GM21737 (cell line): ENCODE measurements around the gene HMX3.

Experiments used
- ATAC-seq: cut with Tn5 transposase; IDR thresholded peaks from one replicate; pipeline ENCODE4 v1.9.1; 2021; ENCODE audit warnings: mild to moderate bottlenecking, moderate library complexity; ENCODE audit not compliant: unreplicated experiment

Gene HMX3

GRCh38 chr10:123133541-123134342, 2.0 kb upstream of the HMX3 start:
- ATAC-seq = no peak

GRCh38 chr10:123134343-123134914, 1.3 kb upstream of the HMX3 start:
- ATAC-seq = no peak

- ATAC-seq = no peak
These were observed 805 bp upstream of the HMX3 start for GRCh38 chr10:123134915-123135414.

DNA sequence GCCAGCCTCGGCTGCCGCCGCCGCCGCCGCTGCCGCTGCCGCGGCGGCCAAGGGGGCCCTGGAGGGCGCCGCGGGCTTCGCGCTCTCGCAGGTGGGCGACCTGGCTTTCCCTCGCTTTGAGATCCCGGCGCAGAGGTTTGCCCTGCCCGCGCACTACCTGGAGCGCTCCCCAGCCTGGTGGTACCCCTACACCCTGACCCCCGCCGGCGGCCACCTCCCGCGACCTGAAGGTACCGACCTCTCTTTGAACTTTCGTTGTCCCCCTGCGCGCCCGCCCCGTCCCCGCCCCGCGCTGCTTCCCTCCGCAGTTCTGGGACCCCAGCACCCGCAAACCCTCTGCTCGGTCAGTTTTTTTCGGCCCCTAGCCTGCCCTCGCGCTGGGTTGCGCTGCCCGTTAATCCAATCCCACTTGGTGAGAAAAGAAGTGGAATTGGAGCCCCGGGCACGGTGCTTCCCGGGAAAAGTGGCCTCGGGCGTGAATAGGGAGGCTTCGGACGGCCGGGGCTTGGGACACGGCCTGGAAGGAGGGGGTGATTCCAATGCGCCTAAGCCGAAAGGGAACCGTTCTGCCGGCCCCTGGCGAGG, 543 bp downstream of the HMX3 start:
- ATAC-seq = no peak

- ATAC-seq = no peak
These were observed 1.3 kb downstream of the HMX3 start for GRCh38 chr10:123136806-123137642.

GRCh38 chr10:123139165-123139520, 3.4 kb downstream of the HMX3 start:
- no peak for ATAC-seq

GRCh38 chr10:123139521-123140163, 3.9 kb downstream of the HMX3 start:
- ATAC-seq = no peak

- ATAC-seq = no peak
These were observed 4.6 kb downstream of the HMX3 start for GRCh38 chr10:123140164-123140982.

GRCh38 chr10:123140983-123141390, 5.2 kb downstream of the HMX3 start:
- no peak for ATAC-seq

GRCh38 chr10:123141791-123142700, 6.3 kb downstream of the HMX3 start:
- no peak for ATAC-seq

DNA sequence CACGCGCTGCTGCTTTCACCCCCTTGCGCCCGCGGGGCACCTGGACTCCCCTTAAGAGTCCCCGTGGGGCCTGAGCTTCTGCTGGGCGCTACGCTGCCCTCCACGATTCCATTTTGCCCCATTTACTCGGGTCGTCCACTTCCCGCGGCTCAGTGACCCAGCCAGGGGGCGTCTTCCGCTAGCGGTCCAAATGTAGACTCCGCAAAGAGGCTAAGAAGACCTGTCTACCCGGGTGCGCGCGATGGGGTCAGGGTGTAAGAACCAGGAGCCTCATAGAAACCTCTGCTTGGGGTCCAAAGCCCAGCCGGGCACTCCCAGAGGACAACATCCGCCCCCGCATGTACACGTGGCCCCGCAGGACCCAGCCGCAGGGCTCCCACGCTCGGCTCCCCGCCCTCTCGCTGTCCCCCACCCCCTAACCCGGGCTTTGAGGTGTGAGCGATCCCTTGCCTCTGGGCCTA, 7.0 kb downstream of the HMX3 start:
- ATAC-seq = no peak

DNA sequence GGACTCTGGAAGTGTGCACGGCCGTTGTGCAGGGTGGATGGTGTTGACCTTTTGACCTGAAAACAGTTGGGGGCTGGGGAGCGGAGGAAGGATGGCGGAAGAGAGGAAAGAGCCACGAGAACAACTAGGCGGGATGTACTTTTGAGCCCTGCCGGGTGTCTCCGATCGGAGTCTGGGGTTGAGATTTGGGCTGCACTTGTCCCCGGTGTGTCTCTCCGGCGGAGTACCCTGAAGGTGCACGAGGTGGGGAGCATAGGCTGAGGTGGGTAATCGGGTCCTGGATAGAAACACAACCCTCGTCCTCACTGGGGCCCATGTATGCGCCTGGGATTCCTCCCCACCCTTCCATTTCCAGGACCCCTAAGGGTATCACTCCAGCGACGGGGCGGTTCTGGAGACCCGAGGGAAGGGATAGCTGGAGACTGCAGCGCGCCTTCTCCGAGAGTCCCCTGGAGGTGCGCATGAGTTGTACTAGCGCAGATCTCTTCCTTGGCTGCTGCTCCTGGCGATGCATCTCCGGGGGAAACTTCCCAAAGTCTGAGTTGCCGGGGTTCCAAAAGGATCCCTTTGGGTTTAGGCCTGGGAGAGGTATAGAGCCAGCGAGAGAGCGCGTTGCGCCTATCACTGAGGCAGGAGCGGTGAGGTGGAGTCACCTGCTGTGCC, 7.5 kb downstream of the HMX3 start:
- ATAC-seq = no peak

DNA sequence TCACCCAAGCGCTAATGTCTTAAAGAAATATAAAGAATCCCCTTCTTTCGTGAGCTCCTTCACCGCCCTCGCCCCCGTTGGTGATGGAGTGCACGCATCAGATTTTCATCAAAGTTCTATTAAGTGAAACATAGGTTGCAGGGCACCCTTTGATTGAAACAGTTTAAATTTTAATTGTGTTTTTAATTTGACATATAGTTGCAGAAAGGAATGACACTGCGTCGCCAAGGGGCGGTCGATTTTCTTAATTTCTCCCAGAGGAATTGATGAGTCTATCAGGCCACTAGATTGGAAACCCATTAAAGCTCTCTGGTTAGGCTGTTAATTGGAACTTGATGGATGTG, 8.0 kb downstream of the HMX3 start:
- ATAC-seq = no peak

DNA sequence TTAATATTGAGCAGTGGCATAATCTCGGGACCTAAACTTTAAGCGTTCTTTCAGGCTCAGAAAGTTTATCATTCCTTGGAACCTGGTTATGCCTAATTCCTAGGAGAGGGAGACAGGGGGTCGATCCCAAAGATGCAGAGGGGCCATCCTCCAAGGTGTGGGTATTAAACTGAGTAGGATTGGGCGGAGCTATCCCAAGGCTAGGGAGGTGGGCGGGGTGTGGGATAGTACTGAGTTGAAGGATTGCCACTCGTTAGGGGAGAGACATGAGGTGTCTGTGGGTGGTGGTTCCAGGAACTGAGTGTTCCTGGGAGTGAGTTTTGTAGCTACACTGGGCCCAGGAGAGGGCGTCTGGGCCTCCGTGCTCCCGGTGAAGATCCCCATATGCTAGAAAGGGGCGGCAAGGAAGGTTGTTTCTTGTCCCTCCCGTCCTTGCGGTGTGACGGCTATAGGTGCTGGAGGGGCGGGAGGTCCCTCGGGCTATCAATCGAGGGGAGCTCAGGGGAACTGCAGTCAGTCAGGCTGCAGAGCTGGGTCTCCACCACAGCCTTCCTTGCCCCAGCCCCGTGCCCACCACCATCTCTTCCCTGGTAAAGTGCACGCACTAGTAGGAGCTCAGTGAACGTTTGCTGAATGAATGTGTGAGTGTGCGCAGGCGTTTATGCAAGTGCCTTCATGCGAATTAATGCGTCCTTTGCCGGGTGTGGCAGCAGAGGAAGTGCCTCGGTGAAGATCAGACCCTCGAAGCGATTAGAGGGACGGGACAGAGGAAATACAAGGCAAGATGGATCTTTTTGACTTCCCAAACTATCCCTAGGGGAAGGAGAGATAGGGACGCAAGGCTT, 9.1 kb downstream of the HMX3 start:
- ATAC-seq = no peak

DNA sequence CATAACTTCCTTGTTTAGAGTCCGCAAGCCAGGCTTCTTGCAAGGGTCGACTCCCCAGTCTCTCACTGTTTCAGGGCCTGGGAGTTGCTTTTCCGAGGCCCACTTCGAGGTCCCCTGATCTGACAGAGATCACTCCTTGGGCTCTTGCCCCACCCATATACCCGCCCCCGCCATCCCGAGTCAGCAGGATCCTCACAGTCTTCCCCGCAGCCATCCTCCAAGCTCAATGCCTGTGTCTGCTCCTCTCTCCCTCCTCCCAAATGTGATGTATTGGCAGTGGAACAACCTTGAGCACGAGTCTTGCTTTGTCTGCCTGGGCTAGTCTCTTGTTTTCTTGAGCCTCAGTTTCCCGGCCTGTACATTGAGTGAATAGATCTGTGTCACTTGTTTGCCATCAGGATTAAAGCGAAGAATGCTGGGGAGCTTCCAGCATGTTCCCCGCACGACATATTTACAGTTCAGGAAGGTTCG, 9.8 kb downstream of the HMX3 start:
- no peak for ATAC-seq

DNA sequence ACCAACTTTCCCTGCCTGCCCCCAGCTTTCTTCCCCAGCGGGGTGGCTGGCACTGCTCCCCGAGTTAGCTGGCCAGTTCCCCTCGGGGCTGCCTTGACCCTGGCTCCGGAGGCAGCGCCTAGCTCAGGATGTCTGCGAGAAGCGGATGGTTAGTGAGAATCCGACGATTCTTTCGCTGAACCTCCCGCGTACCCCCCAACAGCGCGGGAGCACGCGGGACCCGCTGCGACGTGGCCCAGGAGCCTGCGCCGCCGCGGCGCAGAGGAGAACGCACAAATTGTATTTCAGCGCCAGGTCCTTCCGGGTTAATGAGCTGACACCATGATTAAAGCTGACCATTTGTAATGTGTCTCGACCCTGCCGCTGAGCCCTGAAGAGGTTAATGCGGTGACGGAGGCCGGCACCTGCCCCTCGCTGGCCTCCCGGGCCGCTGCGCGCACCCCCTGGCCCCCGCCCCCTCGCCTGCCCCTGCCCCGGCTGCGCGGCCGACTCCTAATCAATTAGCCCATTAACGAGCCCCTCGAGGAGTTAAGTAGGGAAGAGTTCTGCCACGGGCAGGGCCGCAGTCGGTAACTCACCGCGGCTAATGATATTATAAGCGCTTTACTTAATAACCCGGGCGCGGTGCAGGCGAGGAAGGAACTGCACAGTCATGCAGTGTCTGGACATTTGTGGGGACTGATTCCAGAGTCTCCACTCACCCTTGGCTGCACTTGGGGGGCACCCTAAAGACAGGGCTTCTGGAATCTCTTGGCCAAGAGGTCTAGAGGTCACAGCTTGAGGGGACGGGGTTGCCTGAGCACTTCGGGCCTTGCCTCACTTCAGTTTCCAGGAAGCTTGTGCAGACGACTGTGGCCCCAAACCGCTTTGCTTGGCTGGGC, 10.5 kb downstream of the HMX3 start:
- no peak for ATAC-seq
